IPS-18a (cell line): ENCODE results near the gene FAM216A.
"Not testable (repeated sequence)": the region's sequence is repeated elsewhere in the genome, so short reads cannot be mapped to it uniquely, and the experiment has no call there.

Experiments used
- H3K27ac ChIP-seq: one replicate; pipeline ENCODE4 v1.5.1; 2013; ENCODE audit warnings: low read length
- H3K27me3 ChIP-seq: one replicate; pipeline ENCODE4 v1.6.1; 2013; ENCODE audit warnings: mild to moderate bottlenecking, low read length; ENCODE audit not compliant: control insufficient read depth, insufficient read depth
- H3K36me3 ChIP-seq: one replicate; pipeline ENCODE4 v1.6.1; 2013; ENCODE audit warnings: low read depth, low read length; ENCODE audit not compliant: control insufficient read depth
- H3K4me1 ChIP-seq: one replicate; pipeline ENCODE4 v1.6.1; 2013; ENCODE audit warnings: low read depth, low read length; ENCODE audit not compliant: control insufficient read depth
- H3K4me3 ChIP-seq: one replicate; pipeline ENCODE4 v1.5.1; 2013; ENCODE audit warnings: low read length
- H3K9ac ChIP-seq: one replicate; pipeline ENCODE4 v1.6.1; 2013; ENCODE audit warnings: mild to moderate bottlenecking, low read length, moderate library complexity
- H3K9me3 ChIP-seq: one replicate; pipeline ENCODE4 v1.6.1; 2013; ENCODE audit warnings: low read depth, low read length; ENCODE audit not compliant: control insufficient read depth

The FAM216A gene

DNA sequence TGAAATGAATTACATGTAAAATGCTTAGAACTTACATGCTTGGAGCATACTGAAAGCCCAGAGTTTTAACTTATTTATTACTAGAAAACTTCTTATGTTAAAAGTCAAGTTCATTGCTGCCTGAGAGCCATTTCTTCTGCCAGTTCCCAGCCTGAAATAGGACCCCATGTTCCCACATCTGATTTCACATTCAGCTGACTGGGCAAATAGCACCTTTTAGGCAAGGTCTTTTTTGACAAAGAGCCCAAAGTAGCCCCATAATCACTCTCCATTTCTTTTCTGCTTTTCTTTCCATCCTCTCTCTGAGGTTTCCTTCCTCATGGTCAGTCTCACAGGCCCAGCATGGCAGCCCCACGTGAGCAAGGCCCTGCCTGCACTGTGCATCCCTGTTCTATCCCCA lies 17.4 kb upstream of the FAM216A start:
- no peak overlapping the region for H3K4me3 ChIP-seq
- H3K27ac ChIP-seq: no peak overlapping the region
- no peaks in the 10 kb centered on the region for H3K4me1 ChIP-seq
- no peaks in the 10 kb centered on the region for H3K9me3 ChIP-seq
- H3K36me3 ChIP-seq: peaks cover 37% of the 10 kb centered on the region
- no peak overlapping the region for H3K9ac ChIP-seq
- H3K27me3 ChIP-seq: no peaks in the 10 kb centered on the region

- Histone ChIP-seq H3K4me3 (no peak overlapping the region), H3K4me1 (no peaks in the 10 kb centered on the region), H3K9ac (no peak overlapping the region), H3K9me3 (no peaks in the 10 kb centered on the region), H3K27me3 (no peaks in the 10 kb centered on the region), H3K36me3 (peaks cover 48% of the 10 kb centered on the region), H3K27ac (no peak overlapping the region)
Observed at GRCh38 chr12:110453569-110454296, 14.9 kb upstream of the FAM216A start.

GRCh38 chr12:110458756-110459155 lies 9.9 kb upstream of the FAM216A start:
- H3K9me3 ChIP-seq: no peaks in the 10 kb centered on the region
- H3K4me3 ChIP-seq: no peak overlapping the region
- H3K27ac ChIP-seq: no peak overlapping the region
- H3K9ac ChIP-seq: no peak overlapping the region
- H3K36me3 ChIP-seq: peaks cover 44% of the 10 kb centered on the region
- no peaks in the 10 kb centered on the region for H3K27me3 ChIP-seq
- no peaks in the 10 kb centered on the region for H3K4me1 ChIP-seq

DNA sequence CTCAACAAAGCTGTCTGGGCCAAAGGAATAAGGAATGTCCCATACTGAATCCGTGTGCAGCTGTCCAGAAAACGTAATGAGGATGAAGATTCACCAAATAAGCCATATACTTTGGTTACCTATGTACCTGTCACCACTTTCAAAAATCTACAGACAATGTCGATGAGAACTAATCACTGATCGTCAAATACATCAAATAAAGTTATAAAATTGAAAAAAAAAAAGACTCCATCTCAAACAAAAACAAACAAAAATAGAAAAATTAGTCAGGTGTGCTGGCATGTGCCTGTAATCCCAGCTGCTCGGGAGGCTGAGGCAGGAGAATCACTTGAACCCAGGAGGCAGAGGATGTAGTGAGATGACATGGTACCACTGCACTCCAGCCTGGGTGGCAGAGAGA lies 7.5 kb upstream of the FAM216A start:
- not testable (repeated sequence) for H3K9ac ChIP-seq, H3K4me1 ChIP-seq
- peaks cover 39% of the 10 kb centered on the region for H3K36me3 ChIP-seq

GRCh38 chr12:110465024-110465423 lies 3.6 kb upstream of the FAM216A start:
- no peaks in the 10 kb centered on the region for H3K27me3 ChIP-seq
- H3K27ac ChIP-seq: no peak overlapping the region
- no peak overlapping the region for H3K9ac ChIP-seq
- peaks cover 4% of the 10 kb centered on the region for H3K4me1 ChIP-seq
- H3K9me3 ChIP-seq: no peaks in the 10 kb centered on the region
- H3K36me3 ChIP-seq: peaks cover 19% of the 10 kb centered on the region
- H3K4me3 ChIP-seq: no peak overlapping the region

More for the DNA sequence above, 7.5 kb upstream of the FAM216A start:
- not testable (repeated sequence) for H3K27me3 ChIP-seq, H3K9me3 ChIP-seq, H3K4me3 ChIP-seq, H3K27ac ChIP-seq

DNA sequence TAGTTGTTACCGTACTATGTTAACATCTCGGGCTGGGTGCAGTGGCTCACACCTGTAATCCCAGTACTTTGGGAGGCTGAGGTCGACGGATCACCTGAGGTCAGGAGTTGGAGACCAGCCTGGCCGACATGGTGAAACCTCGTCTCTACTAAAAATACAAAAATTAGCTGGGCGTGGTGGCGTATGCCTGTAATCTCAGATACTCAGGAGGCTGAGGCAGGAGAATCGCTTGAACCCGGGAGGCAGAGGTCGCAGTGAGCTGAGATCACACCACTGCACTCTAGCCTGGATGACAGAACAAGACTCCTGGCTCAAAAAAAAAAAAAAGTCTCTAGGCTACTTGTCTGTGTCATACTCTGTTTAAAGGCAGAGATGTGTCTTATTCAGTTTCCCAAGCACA lies 2.9 kb upstream of the FAM216A start:
- H3K9ac ChIP-seq, H3K27me3 ChIP-seq, H3K9me3 ChIP-seq, H3K4me1 ChIP-seq, H3K4me3 ChIP-seq, H3K27ac ChIP-seq: not testable (repeated sequence)
- peaks cover 15% of the 10 kb centered on the region for H3K36me3 ChIP-seq

GRCh38 chr12:110466791-110467190 lies 1.9 kb upstream of the FAM216A start:
- Histone ChIP-seq H3K4me3 (peak overlapping the region; percentile 97), H3K36me3 (peaks cover 15% of the 10 kb centered on the region), H3K9ac (peak overlapping the region; percentile 90), H3K27me3 (no peaks in the 10 kb centered on the region), H3K4me1 (peaks cover 4% of the 10 kb centered on the region), H3K27ac (no peak overlapping the region), H3K9me3 (no peaks in the 10 kb centered on the region)

- Histone ChIP-seq H3K4me3 (peak overlapping the region; percentile 97), H3K9ac (peak overlapping the region; percentile 90), H3K4me1 (peaks cover 4% of the 10 kb centered on the region), H3K36me3 (peaks cover 10% of the 10 kb centered on the region), H3K9me3 (no peaks in the 10 kb centered on the region), H3K27ac (peak overlapping the region; percentile 33), H3K27me3 (no peaks in the 10 kb centered on the region)
Observed at GRCh38 chr12:110467847-110468213, 815 bp upstream of the FAM216A start.

DNA sequence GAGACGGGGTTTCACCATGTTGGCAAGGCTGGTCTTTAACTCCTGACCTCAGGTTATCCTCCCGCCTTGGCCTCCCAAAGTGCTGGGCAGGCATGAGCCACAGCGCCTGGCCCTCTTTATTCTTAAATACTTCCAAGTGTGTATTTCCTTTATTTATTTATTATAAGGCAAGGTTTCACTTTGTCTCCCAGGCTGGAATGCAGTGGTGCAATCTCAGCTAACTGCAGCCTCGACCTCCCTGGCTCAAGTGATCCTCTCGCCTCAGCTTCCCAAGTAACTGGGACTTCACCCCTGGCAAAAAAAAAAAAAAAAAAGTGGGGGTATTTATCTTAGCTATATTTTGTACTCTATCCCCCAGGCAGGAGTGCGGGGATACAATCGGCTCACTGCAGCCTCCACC lies 6.8 kb downstream of the FAM216A start:
- H3K36me3 ChIP-seq: peaks cover 5% of the 10 kb centered on the region

GRCh38 chr12:110498984-110499706 lies 30.5 kb downstream of the FAM216A start:
- peaks cover 10% of the 10 kb centered on the region for H3K36me3 ChIP-seq
- H3K27ac ChIP-seq: no peak overlapping the region
- no peaks in the 10 kb centered on the region for H3K4me1 ChIP-seq
- H3K27me3 ChIP-seq: peaks cover 18% of the 10 kb centered on the region
- no peak overlapping the region for H3K4me3 ChIP-seq
- H3K9me3 ChIP-seq: peaks cover 7% of the 10 kb centered on the region
- no peak overlapping the region for H3K9ac ChIP-seq

More for the DNA sequence above, 6.8 kb downstream of the FAM216A start:
- Histone ChIP-seq H3K27me3 (no peaks in the 10 kb centered on the region), H3K4me1 (no peaks in the 10 kb centered on the region), H3K9ac (no peak overlapping the region), H3K4me3 (no peak overlapping the region), H3K27ac (no peak overlapping the region), H3K9me3 (no peaks in the 10 kb centered on the region)

DNA sequence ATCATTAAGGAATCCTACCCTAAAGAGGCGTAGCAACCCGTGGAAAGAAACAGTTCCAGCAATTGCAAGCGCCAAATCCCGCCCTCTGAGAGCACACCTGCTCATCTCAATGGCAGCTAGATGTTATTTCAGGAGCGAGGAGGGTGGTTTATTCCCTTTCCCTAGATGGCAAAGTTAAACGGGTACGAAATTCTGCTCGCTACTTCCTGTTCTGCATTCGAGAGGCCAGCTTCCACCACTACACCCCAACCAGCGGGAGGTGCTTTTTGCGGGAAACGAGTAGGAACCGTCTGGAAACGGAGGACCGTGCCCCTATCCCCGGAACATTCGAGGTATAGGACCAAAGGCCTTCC lies 32.7 kb downstream of the FAM216A start:
- Histone ChIP-seq H3K9me3 (peaks cover 7% of the 10 kb centered on the region), H3K27ac (peak overlapping the region; percentile 6), H3K9ac (peak overlapping the region; percentile 65), H3K4me1 (no peaks in the 10 kb centered on the region), H3K27me3 (peaks cover 18% of the 10 kb centered on the region), H3K36me3 (peaks cover under 1% of the 10 kb centered on the region), H3K4me3 (peak overlapping the region; percentile 93)
